H9 (cell line): ENCODE measurements around the gene ARAP1. TPM values are rescaled to one million over a fixed set of nuclear protein-coding genes. Genes with fewer than 3 reads are reported as not detected.

Source experiments
- DNase-seq: peaks from one replicate; pipeline ENCODE4 v3.0.0-alpha.2; 2017
- H2AFZ ChIP-seq: one replicate; pipeline ENCODE4 v1.6.1; 2013; ENCODE audit warnings: mild to moderate bottlenecking, low read length, control low read depth, moderate library complexity
- H2AK5ac ChIP-seq: 2 replicates; pipeline ENCODE4 v1.6.1; 2013; ENCODE audit warnings: low read length, control low read depth, mixed read lengths; ENCODE audit not compliant: insufficient read length
- H2BK120ac ChIP-seq: one replicate; pipeline ENCODE4 v1.6.1; 2013; ENCODE audit warnings: low read depth, mild to moderate bottlenecking, low read length, control low read depth, inconsistent platforms; ENCODE audit not compliant: poor library complexity, severe bottlenecking
- H2BK12ac ChIP-seq: 2 replicates; pipeline ENCODE4 v1.6.1; 2013; ENCODE audit warnings: low read length, control low read depth, mixed read lengths, low read depth; ENCODE audit not compliant: insufficient read length
- H2BK15ac ChIP-seq: 2 replicates; pipeline ENCODE4 v1.6.1; 2013; ENCODE audit warnings: low read depth, low read length, control low read depth
- H2BK20ac ChIP-seq: one replicate; pipeline ENCODE4 v1.6.1; 2013; ENCODE audit warnings: low read depth, mild to moderate bottlenecking, low read length, control low read depth, inconsistent platforms; ENCODE audit not compliant: poor library complexity, severe bottlenecking
- H2BK5ac ChIP-seq: 2 replicates; pipeline ENCODE4 v1.6.1; 2013; ENCODE audit warnings: low read length, control low read depth, mixed read lengths; ENCODE audit not compliant: insufficient read length
- H3K14ac ChIP-seq: 2 replicates; pipeline ENCODE4 v1.6.1; 2013; ENCODE audit warnings: low read length, control low read depth; ENCODE audit not compliant: insufficient read depth
- H3K18ac ChIP-seq: 2 replicates; pipeline ENCODE4 v1.6.1; 2013; ENCODE audit warnings: low read depth, mild to moderate bottlenecking, mixed read lengths, low read length, control low read depth; ENCODE audit not compliant: insufficient read length
- H3K23ac ChIP-seq: 2 replicates; pipeline ENCODE4 v1.6.1; 2013; ENCODE audit warnings: low read length, control low read depth, mixed read lengths, low read depth; ENCODE audit not compliant: insufficient read length
- H3K23me2 ChIP-seq: 2 replicates; pipeline ENCODE4 v1.6.1; 2013; ENCODE audit warnings: low read depth, mild to moderate bottlenecking, mixed read lengths, low read length, control low read depth; ENCODE audit not compliant: insufficient read length, poor library complexity, severe bottlenecking
- H3K27ac ChIP-seq: 2 replicates; pipeline ENCODE4 v1.5.1; 2013; ENCODE audit warnings: low read length, control low read depth, mixed read lengths, low read depth; ENCODE audit not compliant: insufficient read length
- H3K27me3 ChIP-seq: 2 replicates; pipeline ENCODE4 v1.6.1; 2013; ENCODE audit warnings: low read length, control low read depth, inconsistent platforms; ENCODE audit not compliant: insufficient read depth
- H3K4ac ChIP-seq: 2 replicates; pipeline ENCODE4 v1.6.1; 2013; ENCODE audit warnings: low read depth, mild to moderate bottlenecking, control low read depth, inconsistent platforms, low read length, moderate library complexity
- H3K4me1 ChIP-seq: 2 replicates; pipeline ENCODE4 v1.6.1; 2013; ENCODE audit warnings: low read length, control low read depth, inconsistent platforms; ENCODE audit not compliant: insufficient read depth
- H3K4me2 ChIP-seq: 2 replicates; pipeline ENCODE4 v1.6.1; 2013; ENCODE audit warnings: low read length, control low read depth, mixed read lengths; ENCODE audit not compliant: insufficient read length, insufficient read depth
- H3K56ac ChIP-seq: 2 replicates; pipeline ENCODE4 v1.6.1; 2013; ENCODE audit warnings: low read depth, mild to moderate bottlenecking, mixed read lengths, low read length, control low read depth; ENCODE audit not compliant: insufficient read length
- H3K79me1 ChIP-seq: 2 replicates; pipeline ENCODE4 v1.6.1; 2013; ENCODE audit warnings: low read depth, mild to moderate bottlenecking, moderate library complexity, low read length, control low read depth, inconsistent platforms; ENCODE audit not compliant: insufficient read depth, poor library complexity, severe bottlenecking
- H3K79me2 ChIP-seq: 2 replicates; pipeline ENCODE4 v1.6.1; 2013; ENCODE audit warnings: low read length, control low read depth, inconsistent platforms; ENCODE audit not compliant: insufficient read depth
- H3K9ac ChIP-seq: 2 replicates; pipeline ENCODE4 v1.6.1; 2013; ENCODE audit warnings: low read length, control low read depth, mixed read lengths; ENCODE audit not compliant: insufficient read length; ENCODE audit errors: extremely low read depth
- H3K9me3 ChIP-seq: one replicate; pipeline ENCODE4 v1.6.1; 2013; ENCODE audit warnings: low read depth, low read length, inconsistent platforms; ENCODE audit not compliant: control insufficient read depth
- H3T11ph ChIP-seq: one replicate; pipeline ENCODE4 v1.6.1; 2013; ENCODE audit warnings: mild to moderate bottlenecking, low read length, control low read depth, inconsistent platforms
- H4K20me1 ChIP-seq: one replicate; pipeline ENCODE4 v1.6.1; 2013; ENCODE audit not compliant: control insufficient read depth, insufficient read length, insufficient read depth
- H4K5ac ChIP-seq: 2 replicates; pipeline ENCODE4 v1.6.1; 2013; ENCODE audit warnings: low read depth, mild to moderate bottlenecking, mixed read lengths, low read length, control low read depth; ENCODE audit not compliant: insufficient read length
- H4K8ac ChIP-seq: replicated peaks from 2 replicates; pipeline ENCODE4 v1.6.1; 2013; ENCODE audit warnings: low read length, control low read depth, mixed read lengths, low read depth; ENCODE audit not compliant: insufficient read length
- H4K91ac ChIP-seq: 2 replicates; pipeline ENCODE4 v1.6.1; 2013; ENCODE audit warnings: low read depth, mild to moderate bottlenecking, moderate library complexity, mixed read lengths, low read length, control low read depth; ENCODE audit not compliant: insufficient read length
- H3K27ac Mint-ChIP-seq, 3 experiments: 2 replicates in 2 of 3; 3 replicates in 1 of 3; pipeline ENCODE4 v1.8.0; 2020 to 2021; ENCODE audit warnings: mixed read lengths in 3 of 3, mild to moderate bottlenecking in 1 of 3, moderate library complexity in 1 of 3
- H3K27me3 Mint-ChIP-seq: 2 replicates; pipeline ENCODE4 v1.8.0; 2021; ENCODE audit warnings: low read depth, mild to moderate bottlenecking, moderate library complexity, mixed read lengths
- H3K36me3 Mint-ChIP-seq, 3 experiments: 2 replicates in 2 of 3; 3 replicates in 1 of 3; pipeline ENCODE4 v1.8.0; 2020 to 2021; ENCODE audit warnings: low read depth in 3 of 3, mixed read lengths in 3 of 3; ENCODE audit not compliant: insufficient read depth in 1 of 3
- H3K4me1 Mint-ChIP-seq, 2 experiments: 2 replicates each; pipeline ENCODE4 v1.8.0; 2020; ENCODE audit warnings: mixed read lengths in 2 of 2
- H3K4me3 Mint-ChIP-seq, 2 experiments: 2 replicates in 1 of 2; 3 replicates in 1 of 2; pipeline ENCODE4 v1.8.0; 2020 to 2021; ENCODE audit warnings: mild to moderate bottlenecking in 2 of 2, mixed read lengths in 2 of 2, moderate library complexity in 1 of 2
- H3K9me3 Mint-ChIP-seq, 2 experiments: 2 replicates in 1 of 2; 3 replicates in 1 of 2; pipeline ENCODE4 v1.8.0; 2020; ENCODE audit warnings: mild to moderate bottlenecking in 2 of 2, mixed read lengths in 2 of 2, moderate library complexity in 1 of 2
- CTCF ChIP-seq: fragments of 200-600 bp; sonication (generic); conservative IDR thresholded peaks from 3 replicates; pipeline ENCODE4 v1.8.0; 2021; ENCODE audit warnings: antibody characterized with exemption, mild to moderate bottlenecking
- WGBS: extraction: QIAGEN DNeasy Blood & Tissue Kit; methylation state at CpG from one replicate; pipeline ENCODE4 v1.1.7; 2013; ENCODE audit warnings: missing lambda C conversion rate, low lambda C conversion rate, mixed read lengths; ENCODE audit not compliant: insufficient read length; ENCODE audit errors: extremely low coverage; 5-methylcytosine and 5-hydroxymethylcytosine counted together
- total RNA-seq: library from RNA; stranded (reverse); gene quantifications from 2 replicates; pipeline ENCODE4 v1.2.1, GENCODE V29; 2021

Gene ARAP1
- total RNA-seq, 1 experiment from 2014 or later = 59.4 TPM

DNA sequence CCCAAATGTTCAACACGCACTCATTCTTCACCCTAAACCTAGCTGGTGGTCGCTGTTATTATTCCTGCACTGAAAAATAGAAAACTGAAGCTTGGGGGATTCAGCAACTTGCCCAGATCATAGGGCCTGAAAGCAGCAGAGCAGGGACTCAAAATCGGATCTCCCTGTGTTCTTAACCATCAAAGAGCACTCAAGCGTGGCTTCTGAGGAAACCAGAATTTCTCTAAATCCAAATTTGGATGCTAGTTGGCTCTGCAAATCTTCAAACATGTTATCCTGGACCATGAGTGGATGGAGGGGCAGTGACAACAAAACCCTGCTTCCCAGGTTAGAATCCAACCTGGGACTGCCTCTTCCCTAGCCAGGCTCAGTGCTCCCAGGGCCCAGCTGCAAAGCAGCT is 11.6 kb upstream of the ARAP1 start:
- Histone ChIP-seq H4K8ac (no peak overlapping the region), H3K9ac (no peak overlapping the region), H4K20me1 (no peaks in the 10 kb centered on the region), H2BK12ac (no peak overlapping the region), H3K79me2 (no peaks in the 10 kb centered on the region), H3K4me2 (no peak overlapping the region), H3K18ac (no peak overlapping the region), H3K27ac (no peak overlapping the region), H3K4ac (no peak overlapping the region), H2AK5ac (no peak overlapping the region), H2BK15ac (no peak overlapping the region), H3K27me3 (no peaks in the 10 kb centered on the region), H3K4me1 (no peaks in the 10 kb centered on the region), H3K9me3 (no peaks in the 10 kb centered on the region), H2BK120ac (no peak overlapping the region), H3K79me1 (no peaks in the 10 kb centered on the region), H2AFZ (no peak overlapping the region), H3K14ac (no peak overlapping the region), H2BK5ac (no peak overlapping the region), H4K5ac (no peak overlapping the region), H3K23me2 (no peaks in the 10 kb centered on the region), H3K56ac (no peak overlapping the region), H4K91ac (no peak overlapping the region), H2BK20ac (no peak overlapping the region), H3K23ac (no peak overlapping the region), H3T11ph (no peak overlapping the region)
- peaks cover 30 to 45% of the 10 kb centered on the region in 2 experiments for H3K4me1 Mint-ChIP-seq
- DNase-seq = no peak
- WGBS = no CpG with 5 or more reads among the region's 4 CpGs
- H3K36me3 Mint-ChIP-seq = no peaks in the 10 kb centered on the region; a peak in 1 of 7 replicates
- H3K4me3 Mint-ChIP-seq = no peak overlapping the region
- H3K27me3 Mint-ChIP-seq = peaks cover 2% of the 10 kb centered on the region; the same call in 1 of the 2 replicates
- TF ChIP-seq CTCF = no peak
- H3K9me3 Mint-ChIP-seq = no peaks in the 10 kb centered on the region
- H3K27ac Mint-ChIP-seq = no peak overlapping the region
